ENCODE data around the gene AP4E1. TPM values are rescaled to one million over a fixed set of nuclear protein-coding genes. Genes with fewer than 3 reads are reported as not detected.
"Not testable (repeated sequence)": the region's sequence is repeated elsewhere in the genome, so short reads cannot be mapped to it uniquely, and the experiment has no call there.

AP4E1 gene
- total and polyA plus RNA-seq, 2 of the 8 experiments (the other 6 are each of a cell fraction or from before 2014, with no cell fraction given) = 1.4 to 10.9 TPM

DNA sequence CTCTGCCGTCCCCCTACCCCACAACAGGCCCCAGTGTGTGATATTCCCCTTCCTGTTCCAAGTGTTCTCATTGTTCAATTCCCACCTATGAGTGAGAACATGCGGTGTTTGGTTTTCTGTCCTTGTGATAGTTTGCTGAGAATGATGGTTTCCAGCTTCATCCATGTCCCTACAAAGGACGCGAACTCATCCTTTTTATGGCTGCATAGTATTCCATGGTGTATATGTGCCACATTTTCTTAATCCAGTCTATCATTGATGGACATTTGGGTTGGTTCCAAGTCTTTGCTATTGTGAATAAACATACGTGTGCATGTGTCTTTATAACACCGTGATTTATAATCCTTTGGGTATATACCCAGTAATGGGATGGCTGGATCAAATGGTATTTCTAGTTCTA, 46.4 kb downstream of the AP4E1 start:
- H3K4me1 ChIP-seq (replicated peaks in 1 of 4; ENCODE audit: control insufficient read depth in 3 of 4, insufficient read depth in 4 of 4, low read length in 3 of 4); FAIRE-seq; H3K23ac ChIP-seq (ENCODE audit: insufficient read length); H3K18ac ChIP-seq (ENCODE audit: extremely low read depth, low read length); H2BK15ac ChIP-seq (ENCODE audit: low read length); H3K27me3 ChIP-seq (replicated peaks in 1 of 4; ENCODE audit: control insufficient read depth in 3 of 4, extremely low read depth in 1 of 4, insufficient read depth in 3 of 4, low read length in 3 of 4); H2AFZ ChIP-seq (ENCODE audit: low read length); H2AK5ac ChIP-seq (ENCODE audit: low read depth, low read length); H3K79me2 ChIP-seq (ENCODE audit: control insufficient read depth in 1 of 2, insufficient read depth in 2 of 2, low read length in 2 of 2); CTCF ChIA-PET (ENCODE audit: partially characterized antibody); H3K27ac ChIP-seq (ENCODE audit: low read depth, low read length); H4K5ac ChIP-seq (ENCODE audit: insufficient read length, low read depth, low read length); DNase-seq (ENCODE audit: low read depth in 1 of 2, low spot score in 2 of 2); H3K4me3 ChIP-seq (ENCODE audit: extremely low read depth in 1 of 4, insufficient read depth in 2 of 4, low read depth in 3 of 4, low read length in 4 of 4); H3K9me3 ChIP-seq (ENCODE audit: insufficient read depth in 2 of 2, low read depth in 1 of 2, low read length in 1 of 2); H4K20me1 ChIP-seq (replicated peaks in 1 of 2; ENCODE audit: control insufficient read depth in 1 of 2, insufficient read depth in 2 of 2, low read length in 2 of 2); H3K56ac ChIP-seq (replicated peaks; ENCODE audit: insufficient read length, low read depth, low read length); H3K9ac ChIP-seq (replicated peaks in 1 of 4; ENCODE audit: extremely low read depth in 1 of 4, low read depth in 3 of 4, low read length in 3 of 4); H4K91ac ChIP-seq (replicated peaks; ENCODE audit: insufficient read length, low read length); H3K4me2 ChIP-seq (ENCODE audit: insufficient read depth in 1 of 2, low read depth in 2 of 2, low read length in 2 of 2); H3K79me1 ChIP-seq (ENCODE audit: low read depth, low read length); H3K14ac ChIP-seq (ENCODE audit: insufficient read length); H2BK20ac ChIP-seq (ENCODE audit: low read length); H2BK12ac ChIP-seq (ENCODE audit: low read depth, low read length); H2BK5ac ChIP-seq (ENCODE audit: low read depth, low read length); H2BK120ac ChIP-seq (replicated peaks; ENCODE audit: low read depth, low read length); H4K8ac ChIP-seq (ENCODE audit: extremely low read depth, insufficient read depth, low read length); H3K4ac ChIP-seq (replicated peaks; ENCODE audit: insufficient read length, low read depth, low read length); POLR2A ChIA-PET (ENCODE audit: partially characterized antibody); H3K23me2 ChIP-seq (ENCODE audit: low read depth, low read length): not testable (repeated sequence)
- H3K36me3 ChIP-seq (ENCODE audit: control insufficient read depth in 2 of 4, insufficient read depth in 4 of 4, low read length in 3 of 4) = peaks cover 5 to 19% (median 12%) of the 10 kb centered on the region in 4 experiments; a peak in 5 of 8 replicates
- 85% methylated on average over 6 of the region's 6 CpGs; no CpG with 5 or more reads in 1 of the 2 experiments for WGBS, 2 experiments (ENCODE audit: extremely low coverage in 1 of 2, insufficient coverage in 1 of 2, insufficient read length in 1 of 2, insufficient replicate concordance in 2 of 2, low coverage in 1 of 2, low lambda C conversion rate in 2 of 2, missing lambda C conversion rate in 1 of 2)
